Measurements from ENCODE around the gene MSI2. TPM values are rescaled to one million over a fixed set of nuclear protein-coding genes. Genes with fewer than 3 reads are reported as not detected.

MSI2 gene
- polyA plus RNA-seq, 1 of the 3 experiments (the other 2 are of a cell fraction) = 24.1 TPM

DNA sequence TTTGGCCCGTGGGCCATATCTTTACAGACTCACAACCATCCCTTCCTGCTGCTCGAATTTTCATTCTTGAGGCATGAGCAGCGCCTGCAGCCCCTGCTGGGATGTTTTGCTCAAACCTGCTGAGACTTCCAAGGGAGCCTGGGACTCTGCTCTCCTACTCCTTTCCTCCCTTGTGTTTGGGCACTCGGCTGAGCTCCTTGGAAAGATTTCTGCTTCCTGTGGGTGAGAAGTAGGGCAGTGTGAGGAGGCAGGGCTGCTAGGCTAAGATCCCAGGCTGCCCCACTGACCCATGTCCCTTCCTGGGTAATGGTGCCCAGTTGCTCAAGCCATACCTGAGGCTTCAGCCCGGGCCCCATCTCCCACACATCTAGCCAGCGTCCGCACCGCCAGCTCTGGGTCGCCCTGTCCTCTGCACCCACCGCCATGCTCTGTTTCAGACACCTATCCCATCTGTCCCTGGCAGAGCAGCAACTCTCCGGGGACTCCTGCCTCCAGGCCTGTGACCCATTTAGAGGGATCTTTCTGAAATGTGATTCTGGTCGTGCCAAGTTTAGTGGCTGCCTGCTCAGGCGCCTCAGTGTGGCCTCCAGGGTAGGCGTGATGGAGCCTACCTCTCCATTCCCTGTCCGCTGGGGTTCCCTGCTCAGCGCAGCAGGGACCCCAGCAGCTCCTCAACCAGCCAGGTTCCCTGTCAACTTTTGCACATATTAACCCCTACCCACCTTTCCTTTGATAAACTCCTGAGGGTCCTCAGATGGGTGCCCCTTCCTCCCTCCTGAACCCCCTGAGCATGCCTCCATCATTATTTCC lies 298.7 kb downstream of the MSI2 start:
- H3K79me2 ChIP-seq (ENCODE audit: insufficient read depth) = 0 out of 2 replicates have a peak, but pooled peaks cover 4% of the 10 kb centered on the region
- DNase-seq = peak; percentile 35
- TF ChIP-seq GATA2 (CRISPR knock-in tag; IDR thresholded peaks at IDR 0.05) (no peak), EP300 (IDR thresholded peaks at IDR 0.05; ENCODE audit: borderline replicate concordance in 1 of 2, low read depth in 1 of 2, low read length in 1 of 2) (peak in 1 of 2 experiments; percentile 23; a peak in 1 of 4 replicates), RAD21 (IDR thresholded peaks at IDR 0.05; ENCODE audit: low read length) (peak; percentile 15; the same call in 1 of the 2 replicates)
- H3K9ac ChIP-seq = no peak overlapping the region
- H3K4me3 ChIP-seq (ENCODE audit: low read depth in 2 of 2, low read length in 1 of 2) = no peak overlapping the region
- CTCF ChIA-PET = interaction anchor here (1.0 to 20.1 kb wide), 15 partner anchors 11 to 279 kb away, joined by 3 to 141 read pairs (median 6); no protein-coding TSS in a partner anchor
- H4K20me1 ChIP-seq (ENCODE audit: insufficient read depth) = no peaks in the 10 kb centered on the region
- H3F3A ChIP-seq (replicated peaks; ENCODE audit: insufficient read depth) = no peaks in the 10 kb centered on the region
- POLR2A ChIA-PET = interaction anchor here (0.9 to 1.7 kb wide), 6 partner anchors 9 to 134 kb away, joined by 3 to 7 read pairs (median 4); no protein-coding TSS in a partner anchor
- no peaks in the 10 kb centered on the region for H3K9me3 ChIP-seq
- H3K27ac ChIP-seq (ENCODE audit: low read depth in 2 of 2, low read length in 1 of 2) = peak overlapping the region in 1 of 2 experiments; percentile 99; a peak in 2 of 4 replicates
- no peaks in the 10 kb centered on the region for H3K9me2 ChIP-seq
- no peaks in the 10 kb centered on the region for H3K27me3 ChIP-seq (ENCODE audit: insufficient read depth)
- H3K4me2 ChIP-seq = no peak overlapping the region
- H3K36me3 ChIP-seq (replicated peaks in 1 of 2; ENCODE audit: control insufficient read depth in 1 of 2, insufficient read depth in 2 of 2, low read length in 1 of 2) = no peaks in the 10 kb centered on the region
- WGBS (ENCODE audit: low lambda C conversion rate) = 84% methylated on average over 16 of the region's 16 CpGs
- H3K4me1 ChIP-seq (ENCODE audit: control insufficient read depth in 1 of 2, insufficient read depth in 2 of 2, low read depth in 1 of 2, low read length in 1 of 2) = peaks cover 16 to 93% of the 10 kb centered on the region in 2 experiments; a peak in 3 of 4 replicates
- H2AFZ ChIP-seq (ENCODE audit: low read depth) = no peak overlapping the region

DNA sequence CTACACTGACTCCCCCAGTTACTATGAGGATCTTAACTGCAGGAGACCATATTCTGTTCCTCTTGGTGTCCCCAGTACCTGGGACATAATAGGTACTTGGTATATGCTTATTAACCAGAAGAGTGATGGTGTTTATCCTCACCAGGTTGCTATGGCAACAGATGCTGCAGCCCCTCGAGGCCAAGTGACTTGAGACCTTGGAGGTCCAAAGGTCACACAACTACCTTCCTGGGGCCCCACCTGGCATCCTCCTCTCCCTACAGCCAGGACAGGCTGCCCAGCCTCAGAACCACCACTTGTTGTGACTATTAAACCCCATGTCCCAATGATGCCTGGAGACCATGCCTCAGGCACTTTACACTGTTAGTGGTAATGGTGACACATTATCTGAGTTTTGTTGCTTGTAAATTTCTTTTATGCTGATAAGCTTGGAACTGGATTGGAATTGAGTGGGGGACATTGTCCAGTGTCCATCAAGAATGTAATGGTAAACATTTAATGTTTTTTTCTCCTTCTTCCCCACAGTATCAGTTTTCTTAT lies 299.4 kb downstream of the MSI2 start:
- Histone ChIP-seq H3F3A (replicated peaks; ENCODE audit: insufficient read depth) (no peaks in the 10 kb centered on the region), H4K20me1 (ENCODE audit: insufficient read depth) (no peaks in the 10 kb centered on the region), H3K27ac (ENCODE audit: low read depth in 2 of 2, low read length in 1 of 2) (peak overlapping the region in 1 of 2 experiments; percentile 99; a peak in 2 of 4 replicates), H3K4me1 (ENCODE audit: control insufficient read depth in 1 of 2, insufficient read depth in 2 of 2, low read depth in 1 of 2, low read length in 1 of 2) (peaks cover 16 to 95% of the 10 kb centered on the region in 2 experiments; a peak in 3 of 4 replicates), H3K27me3 (ENCODE audit: insufficient read depth) (no peaks in the 10 kb centered on the region), H3K36me3 (replicated peaks in 1 of 2; ENCODE audit: control insufficient read depth in 1 of 2, insufficient read depth in 2 of 2, low read length in 1 of 2) (no peaks in the 10 kb centered on the region), H2AFZ (ENCODE audit: low read depth) (no peak overlapping the region), H3K4me2 (no peak overlapping the region), H3K9me2 (no peaks in the 10 kb centered on the region), H3K4me3 (ENCODE audit: low read depth in 2 of 2, low read length in 1 of 2) (no peak overlapping the region), H3K79me2 (ENCODE audit: insufficient read depth) (0 out of 2 replicates have a peak, but pooled peaks cover 4% of the 10 kb centered on the region), H3K9me3 (no peaks in the 10 kb centered on the region), H3K9ac (no peak overlapping the region)
- CTCF ChIA-PET = interaction anchor here (1.1 to 20.1 kb wide), 8 partner anchors 11 to 227 kb away, joined by 3 to 141 read pairs (median 6); no protein-coding TSS in a partner anchor
- DNase-seq = no peak
- TF ChIP-seq, protein P1, sequence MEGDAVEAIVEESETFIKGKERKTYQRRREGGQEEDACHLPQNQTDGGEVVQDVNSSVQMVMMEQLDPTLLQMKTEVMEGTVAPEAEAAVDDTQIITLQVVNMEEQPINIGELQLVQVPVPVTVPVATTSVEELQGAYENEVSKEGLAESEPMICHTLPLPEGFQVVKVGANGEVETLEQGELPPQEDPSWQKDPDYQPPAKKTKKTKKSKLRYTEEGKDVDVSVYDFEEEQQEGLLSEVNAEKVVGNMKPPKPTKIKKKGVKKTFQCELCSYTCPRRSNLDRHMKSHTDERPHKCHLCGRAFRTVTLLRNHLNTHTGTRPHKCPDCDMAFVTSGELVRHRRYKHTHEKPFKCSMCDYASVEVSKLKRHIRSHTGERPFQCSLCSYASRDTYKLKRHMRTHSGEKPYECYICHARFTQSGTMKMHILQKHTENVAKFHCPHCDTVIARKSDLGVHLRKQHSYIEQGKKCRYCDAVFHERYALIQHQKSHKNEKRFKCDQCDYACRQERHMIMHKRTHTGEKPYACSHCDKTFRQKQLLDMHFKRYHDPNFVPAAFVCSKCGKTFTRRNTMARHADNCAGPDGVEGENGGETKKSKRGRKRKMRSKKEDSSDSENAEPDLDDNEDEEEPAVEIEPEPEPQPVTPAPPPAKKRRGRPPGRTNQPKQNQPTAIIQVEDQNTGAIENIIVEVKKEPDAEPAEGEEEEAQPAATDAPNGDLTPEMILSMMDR (IDR thresholded peaks at IDR 0.05) = no peak
- TF ChIP-seq MEF2A (IDR thresholded peaks at IDR 0.05; ENCODE audit: borderline replicate concordance, low read depth) (no peak), GATA2 (CRISPR knock-in tag; IDR thresholded peaks at IDR 0.05) (no peak), POLR2AphosphoS5 (IDR thresholded peaks at IDR 0.05; ENCODE audit: low read depth, low read length) (no peak), ELF1 (IDR thresholded peaks at IDR 0.05) (no peak), EP300 (IDR thresholded peaks at IDR 0.05; ENCODE audit: borderline replicate concordance in 1 of 2, low read depth in 1 of 2, low read length in 1 of 2) (no peak; a peak in 1 of 4 replicates), JUND (IDR thresholded peaks at IDR 0.05) (no peak), RCOR1 (IDR thresholded peaks at IDR 0.05; ENCODE audit: low read length) (no peak), NRF1 (IDR thresholded peaks at IDR 0.05; ENCODE audit: low read depth, low read length) (no peak), RXRA (IDR thresholded peaks at IDR 0.05; ENCODE audit: borderline replicate concordance, low read depth) (no peak), EZH2phosphoT487 (IDR thresholded peaks at IDR 0.05; ENCODE audit: borderline replicate concordance, low read depth) (no peak)
- TF ChIP-seq, protein P2, sequence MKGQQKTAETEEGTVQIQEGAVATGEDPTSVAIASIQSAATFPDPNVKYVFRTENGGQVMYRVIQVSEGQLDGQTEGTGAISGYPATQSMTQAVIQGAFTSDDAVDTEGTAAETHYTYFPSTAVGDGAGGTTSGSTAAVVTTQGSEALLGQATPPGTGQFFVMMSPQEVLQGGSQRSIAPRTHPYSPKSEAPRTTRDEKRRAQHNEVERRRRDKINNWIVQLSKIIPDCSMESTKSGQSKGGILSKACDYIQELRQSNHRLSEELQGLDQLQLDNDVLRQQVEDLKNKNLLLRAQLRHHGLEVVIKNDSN (IDR thresholded peaks at IDR 0.05; ENCODE audit: borderline replicate concordance, low read depth) = no peak
- TF ChIP-seq, protein P3, sequence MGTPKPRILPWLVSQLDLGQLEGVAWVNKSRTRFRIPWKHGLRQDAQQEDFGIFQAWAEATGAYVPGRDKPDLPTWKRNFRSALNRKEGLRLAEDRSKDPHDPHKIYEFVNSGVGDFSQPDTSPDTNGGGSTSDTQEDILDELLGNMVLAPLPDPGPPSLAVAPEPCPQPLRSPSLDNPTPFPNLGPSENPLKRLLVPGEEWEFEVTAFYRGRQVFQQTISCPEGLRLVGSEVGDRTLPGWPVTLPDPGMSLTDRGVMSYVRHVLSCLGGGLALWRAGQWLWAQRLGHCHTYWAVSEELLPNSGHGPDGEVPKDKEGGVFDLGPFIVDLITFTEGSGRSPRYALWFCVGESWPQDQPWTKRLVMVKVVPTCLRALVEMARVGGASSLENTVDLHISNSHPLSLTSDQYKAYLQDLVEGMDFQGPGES (IDR thresholded peaks at IDR 0.05; ENCODE audit: low read depth, low read length) = no peak
- POLR2A ChIA-PET = interaction anchor here (0.9 kb wide), 1 partner anchor 10 kb away, joined by 3 read pairs; no protein-coding TSS in a partner anchor
- 57% methylated on average over 1 of the region's 1 CpG for WGBS (ENCODE audit: low lambda C conversion rate)
